ENCODE measurements around the gene AFAP1. TPM values are rescaled to one million over a fixed set of nuclear protein-coding genes. Genes with fewer than 3 reads are reported as not detected.

Gene AFAP1
- total and polyA plus RNA-seq, 2 experiments from 2014 or later: 10.5 to 31.9 TPM

DNA sequence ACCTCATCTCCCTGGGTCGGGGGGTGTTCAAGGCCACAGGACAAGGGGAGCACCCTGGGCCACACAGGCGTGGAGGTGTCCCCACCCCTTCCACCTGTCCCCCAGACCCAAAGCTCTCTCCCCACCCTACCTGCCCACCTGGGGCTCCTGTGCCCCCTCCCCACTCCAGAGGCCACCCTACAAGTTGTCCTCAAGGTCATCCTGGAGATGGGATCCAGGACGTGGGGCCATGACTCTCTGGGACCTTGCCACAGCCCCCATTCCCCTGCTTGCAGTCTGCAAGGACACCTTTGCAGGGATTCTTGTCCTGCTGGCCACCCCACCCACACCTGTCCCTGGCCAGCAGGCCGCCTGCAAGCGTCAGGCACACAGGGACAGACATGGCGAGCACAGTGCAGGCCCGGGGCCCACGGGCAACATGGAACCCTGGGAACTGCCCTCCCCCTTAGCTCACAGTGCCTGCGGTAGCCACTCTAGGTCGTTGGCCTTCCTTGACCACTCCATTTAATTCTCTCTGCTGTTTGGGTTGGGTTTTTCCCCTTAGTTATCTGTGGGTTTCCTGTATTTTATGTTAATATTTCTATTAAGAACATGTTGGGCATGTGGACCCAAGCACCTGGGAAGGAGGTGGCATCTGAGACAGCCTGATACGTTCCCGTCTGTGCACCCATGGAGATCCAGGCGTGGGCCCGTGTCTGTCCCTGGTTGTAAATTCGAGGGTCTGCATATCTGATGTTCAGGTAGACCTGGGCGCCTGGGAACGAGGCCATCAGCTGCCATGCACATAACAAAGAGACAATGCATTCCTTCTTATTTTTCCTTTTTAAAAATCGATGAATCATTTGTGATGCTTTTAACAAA, 197.5 kb downstream of the AFAP1 start:
- Histone ChIP-seq H3K9me3 (ENCODE audit: low read depth) (no peaks in the 10 kb centered on the region), H3K4me1 (ENCODE audit: low read depth) (no peaks in the 10 kb centered on the region), H3K36me3 (no peaks in the 10 kb centered on the region), H3K27ac (no peak overlapping the region), H3K27me3 (no peaks in the 10 kb centered on the region), H3K4me3 (no peak overlapping the region)
- TF ChIP-seq, protein P1, sequence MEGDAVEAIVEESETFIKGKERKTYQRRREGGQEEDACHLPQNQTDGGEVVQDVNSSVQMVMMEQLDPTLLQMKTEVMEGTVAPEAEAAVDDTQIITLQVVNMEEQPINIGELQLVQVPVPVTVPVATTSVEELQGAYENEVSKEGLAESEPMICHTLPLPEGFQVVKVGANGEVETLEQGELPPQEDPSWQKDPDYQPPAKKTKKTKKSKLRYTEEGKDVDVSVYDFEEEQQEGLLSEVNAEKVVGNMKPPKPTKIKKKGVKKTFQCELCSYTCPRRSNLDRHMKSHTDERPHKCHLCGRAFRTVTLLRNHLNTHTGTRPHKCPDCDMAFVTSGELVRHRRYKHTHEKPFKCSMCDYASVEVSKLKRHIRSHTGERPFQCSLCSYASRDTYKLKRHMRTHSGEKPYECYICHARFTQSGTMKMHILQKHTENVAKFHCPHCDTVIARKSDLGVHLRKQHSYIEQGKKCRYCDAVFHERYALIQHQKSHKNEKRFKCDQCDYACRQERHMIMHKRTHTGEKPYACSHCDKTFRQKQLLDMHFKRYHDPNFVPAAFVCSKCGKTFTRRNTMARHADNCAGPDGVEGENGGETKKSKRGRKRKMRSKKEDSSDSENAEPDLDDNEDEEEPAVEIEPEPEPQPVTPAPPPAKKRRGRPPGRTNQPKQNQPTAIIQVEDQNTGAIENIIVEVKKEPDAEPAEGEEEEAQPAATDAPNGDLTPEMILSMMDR (IDR thresholded peaks at IDR 0.05; ENCODE audit: low read depth, low read length): no peak
- no peak for DNase-seq (ENCODE audit: low read depth in 1 of 2, low spot score in 1 of 2)

DNA sequence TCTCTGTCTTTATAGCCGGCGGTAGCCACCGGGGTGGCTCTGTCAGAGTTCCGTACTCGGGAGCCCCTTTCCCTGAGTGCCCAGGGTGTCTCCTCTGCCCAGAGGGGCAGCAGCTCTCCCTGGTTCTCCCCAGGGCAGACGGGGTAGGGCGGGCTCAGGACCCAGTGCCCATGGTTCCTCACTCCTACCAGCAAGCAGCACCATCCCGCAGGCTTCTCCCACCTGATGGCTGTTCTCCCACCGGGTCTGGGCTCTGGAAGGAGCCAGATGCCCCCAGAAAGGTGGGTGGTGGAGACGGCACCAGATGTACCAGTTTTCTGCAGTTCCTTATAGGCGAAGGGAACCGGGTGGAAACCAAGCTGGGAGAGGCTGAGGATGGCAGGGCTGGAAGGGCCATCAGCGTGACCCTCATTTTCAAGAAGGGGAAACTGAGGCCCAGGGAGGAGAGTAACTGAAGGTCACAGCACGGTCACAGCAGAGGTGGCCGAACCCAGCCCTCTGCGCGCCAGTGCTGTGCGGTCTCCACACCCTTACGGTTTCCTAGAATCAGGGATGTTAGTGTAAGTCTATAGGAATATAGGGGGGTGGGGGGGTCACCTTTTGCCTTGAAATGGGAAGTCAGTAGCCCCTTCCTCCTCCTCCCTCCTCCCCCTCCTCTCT, 198.7 kb downstream of the AFAP1 start:
- H3K4me3 ChIP-seq: no peak overlapping the region
- no peaks in the 10 kb centered on the region for H3K27me3 ChIP-seq
- TF ChIP-seq, protein P1 (IDR thresholded peaks at IDR 0.05; ENCODE audit: low read depth, low read length): no peak
- H3K36me3 ChIP-seq: no peaks in the 10 kb centered on the region
- no peaks in the 10 kb centered on the region for H3K4me1 ChIP-seq (ENCODE audit: low read depth)
- no peak overlapping the region for H3K27ac ChIP-seq
- H3K9me3 ChIP-seq (ENCODE audit: low read depth): no peaks in the 10 kb centered on the region
- no peak for DNase-seq (ENCODE audit: low read depth in 1 of 2, low spot score in 1 of 2)

DNA sequence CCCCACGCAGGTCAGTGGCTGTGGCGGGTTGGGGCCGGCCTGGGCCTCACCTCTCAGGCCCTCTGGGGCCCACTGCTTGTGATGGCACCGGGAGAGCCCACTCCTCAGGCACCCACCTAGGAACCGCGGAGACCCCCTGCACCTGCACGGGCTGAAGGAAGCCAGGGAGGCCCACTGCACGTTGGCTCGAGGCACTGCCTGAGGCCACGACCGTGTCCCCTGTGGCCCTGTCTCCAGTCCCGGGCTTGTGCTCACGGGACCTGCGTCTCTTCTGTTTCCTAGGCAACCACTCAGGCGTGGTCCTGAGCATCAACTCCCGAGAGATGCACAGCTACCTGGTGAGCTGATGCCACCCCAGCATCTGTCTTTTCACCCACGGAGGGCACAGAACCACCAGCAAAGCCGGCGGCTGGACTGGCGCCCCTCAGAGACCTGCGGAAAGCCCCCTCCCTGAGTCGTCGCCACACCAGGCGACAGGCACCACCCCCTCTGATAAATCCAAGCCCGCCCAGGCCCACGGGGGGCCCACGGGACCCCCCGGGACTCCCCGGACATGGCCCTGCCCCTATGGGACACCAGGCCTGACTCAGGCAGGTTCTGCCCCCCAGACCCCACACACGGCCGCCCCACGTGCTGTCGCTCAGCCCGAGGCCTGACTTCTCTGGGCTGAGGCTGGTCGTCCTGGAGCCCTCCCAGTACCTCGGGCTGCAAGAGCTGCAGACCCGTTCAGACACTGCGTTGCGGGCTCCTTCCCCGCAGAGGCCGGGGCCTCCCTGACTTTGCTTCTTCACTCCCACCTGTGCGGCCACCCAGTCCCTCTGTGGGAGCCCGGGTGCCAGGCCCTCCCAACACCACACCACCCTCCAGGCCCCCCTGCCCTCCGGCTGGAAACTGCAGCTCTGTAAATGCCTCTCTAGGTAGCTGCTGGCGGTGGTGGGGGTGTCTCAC, 199.5 kb downstream of the AFAP1 start:
- DNase-seq (ENCODE audit: low read depth in 1 of 2, low spot score in 1 of 2): no peak
- no peaks in the 10 kb centered on the region for H3K36me3 ChIP-seq
- no peaks in the 10 kb centered on the region for H3K27me3 ChIP-seq
- H3K4me3 ChIP-seq: no peak overlapping the region
- TF ChIP-seq, protein P1 (IDR thresholded peaks at IDR 0.05; ENCODE audit: low read depth, low read length): no peak
- H3K27ac ChIP-seq: no peak overlapping the region
- H3K4me1 ChIP-seq (ENCODE audit: low read depth): no peaks in the 10 kb centered on the region
- H3K9me3 ChIP-seq (ENCODE audit: low read depth): no peaks in the 10 kb centered on the region

DNA sequence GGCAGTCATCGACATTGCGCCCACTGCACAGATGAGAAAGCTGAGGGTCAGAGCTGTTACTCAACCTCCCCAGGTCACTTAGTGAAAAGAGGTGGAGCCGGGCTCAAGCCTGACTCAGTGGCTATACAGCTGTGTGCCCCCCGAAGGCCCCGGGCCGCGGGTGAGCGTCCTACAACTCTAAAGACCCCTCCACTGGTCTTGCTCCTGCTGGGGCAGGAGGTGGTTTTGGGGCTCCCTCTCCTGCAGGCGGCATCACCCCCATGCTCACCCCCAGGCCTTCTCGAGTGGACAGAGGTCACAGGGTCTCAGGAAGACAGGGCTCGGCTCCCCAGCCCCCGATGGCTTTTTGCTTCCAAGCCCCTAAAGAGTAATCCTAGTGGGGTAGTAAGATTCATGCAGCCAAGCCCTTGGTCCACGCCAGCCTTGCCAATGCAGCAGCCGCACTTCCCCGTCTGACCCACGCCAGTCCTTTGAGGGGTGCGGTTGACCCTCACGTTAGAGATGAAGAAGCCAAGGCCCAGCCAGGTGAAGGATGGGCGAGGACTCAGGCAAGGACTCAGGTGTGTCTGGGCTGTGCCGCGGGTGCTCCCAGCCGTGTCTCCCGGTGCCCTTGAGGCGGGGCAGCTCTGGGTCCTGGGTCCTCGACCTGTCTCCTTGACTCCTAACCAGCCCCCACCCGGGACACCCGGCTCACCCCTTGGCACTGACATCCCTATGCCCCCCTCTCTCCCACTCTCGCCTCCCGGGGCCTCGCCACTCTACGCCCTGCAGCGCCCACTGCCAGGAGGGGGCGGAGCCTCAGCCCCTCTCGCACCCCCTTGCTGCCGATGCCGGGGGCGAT, 200.4 kb downstream of the AFAP1 start:
- no peaks in the 10 kb centered on the region for H3K36me3 ChIP-seq
- H3K9me3 ChIP-seq (ENCODE audit: low read depth): no peaks in the 10 kb centered on the region
- no peak overlapping the region for H3K27ac ChIP-seq
- DNase-seq (ENCODE audit: low read depth in 1 of 2, low spot score in 1 of 2): no peak
- no peaks in the 10 kb centered on the region for H3K27me3 ChIP-seq
- H3K4me3 ChIP-seq: no peak overlapping the region
- TF ChIP-seq, protein P1 (IDR thresholded peaks at IDR 0.05; ENCODE audit: low read depth, low read length): no peak
- H3K4me1 ChIP-seq (ENCODE audit: low read depth): no peaks in the 10 kb centered on the region

Measured in cardiac muscle cell (in vitro differentiated cells and primary cell).